ENCODE results near the gene MSH5. TPM values are rescaled to one million over a fixed set of nuclear protein-coding genes. Genes with fewer than 3 reads are reported as not detected.

MSH5 gene
- total RNA-seq, 2 experiments from 2014 or later = 96.9 to 105 TPM

- no peaks in the 10 kb centered on the region for H3K9me3 Mint-ChIP-seq
- DNase-seq (no peak), ATAC-seq (no peak)
- intact Hi-C loops (cut with micrococcal nuclease) = no loop called here
- peaks cover 11% of the 10 kb centered on the region for H3K36me3 Mint-ChIP-seq (ENCODE audit: low read depth)
- H3K4me3 Mint-ChIP-seq = no peak overlapping the region
- POLR2A ChIA-PET = interaction anchor here (0.6 to 2.0 kb wide), 6 partner anchors 9 to 137 kb away, joined by 3 to 7 read pairs (median 3); partner anchors contain the start of gene CLIC1
- CTCF ChIA-PET = interaction anchor here (0.7 to 1.6 kb wide), 3 partner anchors 16 to 45 kb away, joined by 3 to 5 read pairs (median 4); partner anchors contain the start of gene DDAH2
- H3K27me3 Mint-ChIP-seq = no peaks in the 10 kb centered on the region
- no peak overlapping the region for H3K27ac Mint-ChIP-seq
- peaks cover 43% of the 10 kb centered on the region for H3K4me1 Mint-ChIP-seq (ENCODE audit: low read depth)
- TF ChIP-seq CTCF (IDR thresholded peaks at IDR 0.05) = no peak
These were observed 35.4 kb downstream of the MSH5 start for GRCh38 chr6:31775184-31775583.

- Mint-ChIP-seq H3K27ac (peak overlapping the region; percentile 73), H3K4me3 (peak overlapping the region; percentile 7), H3K36me3 (ENCODE audit: low read depth) (peaks cover 16% of the 10 kb centered on the region), H3K9me3 (no peaks in the 10 kb centered on the region), H3K4me1 (ENCODE audit: low read depth) (peaks cover 43% of the 10 kb centered on the region), H3K27me3 (no peaks in the 10 kb centered on the region)
- ATAC-seq = no peak
- ChIA-PET CTCF (interaction anchor here (1.3 to 1.6 kb wide), 2 partner anchors 16 to 46 kb away, joined by 4 to 5 read pairs; partner anchors contain the start of gene DDAH2), POLR2A (interaction anchor here (0.6 to 2.0 kb wide), 6 partner anchors 10 to 194 kb away, joined by 3 to 7 read pairs (median 3); partner anchors contain the start of gene LTB)
- no peak for DNase-seq
- intact Hi-C loops (cut with micrococcal nuclease) = no loop called here
- TF ChIP-seq CTCF (IDR thresholded peaks at IDR 0.05) = no peak
These were observed 36.1 kb downstream of the MSH5 start for GRCh38 chr6:31775633-31776484.

- intact Hi-C loops (cut with micrococcal nuclease) = no loop called here
These were observed 36.7 kb downstream of the MSH5 start for GRCh38 chr6:31776485-31776988.

GRCh38 chr6:31776989-31777666 lies 37.3 kb downstream of the MSH5 start, which contains the start of gene VWA7:
VWA7 (minus strand) TSS chr6:31777328; CDS start chr6:31776779, 549 bp downstream.
- CTCF ChIA-PET = interaction anchor here (0.7 to 5.5 kb wide), 4 partner anchors 8 to 37 kb away, joined by 3 to 34 read pairs (median 15); partner anchors contain the start of genes LSM2 and MSH5
- peak within 1 kb of the TSS; percentile 73 for H3K27ac Mint-ChIP-seq
- POLR2A ChIA-PET = interaction anchor here (0.6 to 1.7 kb wide), 9 partner anchors 11 to 235 kb away, joined by 3 to 5 read pairs (median 3); partner anchors contain the start of genes DDX39B, LSM2, LTB and MSH5
- no peak for TF ChIP-seq CTCF (IDR thresholded peaks at IDR 0.05)
- H3K36me3 Mint-ChIP-seq (ENCODE audit: low read depth) = peaks cover 25% of the 10 kb centered on the region
- H3K4me1 Mint-ChIP-seq (ENCODE audit: low read depth) = peaks cover 36% of the 10 kb centered on the region
- DNase-seq (peak; percentile 95), ATAC-seq (peak; percentile 96)
- H3K27me3 Mint-ChIP-seq = no peaks in the 10 kb centered on the region
- no peaks in the 10 kb centered on the region for H3K9me3 Mint-ChIP-seq
- intact Hi-C loops (cut with micrococcal nuclease) = no loop called here
- H3K4me3 Mint-ChIP-seq = peak within 1 kb of the TSS; percentile 15

More at GRCh38 chr6:31776485-31776988, 36.7 kb downstream of the MSH5 start:
- Mint-ChIP-seq H3K9me3 (no peaks in the 10 kb centered on the region), H3K4me1 (ENCODE audit: low read depth) (peaks cover 38% of the 10 kb centered on the region), H3K36me3 (ENCODE audit: low read depth) (peaks cover 21% of the 10 kb centered on the region), H3K4me3 (peak overlapping the region; percentile 7), H3K27me3 (no peaks in the 10 kb centered on the region), H3K27ac (peak overlapping the region; percentile 73)
- DNase-seq (no peak), ATAC-seq (peak; percentile 21)
- CTCF ChIA-PET = interaction anchor here (5.5 kb wide), 1 partner anchor 14 kb away, joined by 34 read pairs; no protein-coding TSS in a partner anchor
- POLR2A ChIA-PET = interaction anchor here (1.6 to 1.7 kb wide), 2 partner anchors 11 to 194 kb away, joined by 3 to 5 read pairs; partner anchors contain the start of gene LTB
- no peak for TF ChIP-seq CTCF (IDR thresholded peaks at IDR 0.05)
